22Rv1 (cell line): ENCODE measurements around the gene LGALS7B.

Experiments used
- CTCF ChIP-seq: fragments of 450-650 bp; IDR thresholded peaks from 2 replicates; pipeline ENCODE4 v1.5.1; 2017; ENCODE audit warnings: mild to moderate bottlenecking
- ZFX ChIP-seq: fragments of 450-650 bp; IDR thresholded peaks from 2 replicates; pipeline ENCODE4 v1.6.1; 2017; ENCODE audit warnings: antibody characterized with exemption, borderline replicate concordance

GRCh38 chr19:38812009-38812840 lies 23.2 kb downstream of the LGALS7B start:
- no peak for TF ChIP-seq CTCF
- no peak for TF ChIP-seq ZFX
